Activated naive CD8-positive, alpha-beta T cell (primary cell): ENCODE data around the gene GAREM2.

Experiments used
- H3K27ac Mint-ChIP-seq: one replicate; pipeline ENCODE4 v1.8.0; 2021; ENCODE audit warnings: mixed read lengths
- H3K27me3 Mint-ChIP-seq: one replicate; pipeline ENCODE4 v1.8.0; 2021; ENCODE audit warnings: mixed read lengths
- H3K36me3 Mint-ChIP-seq: one replicate; pipeline ENCODE4 v1.8.0; 2021; ENCODE audit warnings: mixed read lengths
- H3K4me1 Mint-ChIP-seq: one replicate; pipeline ENCODE4 v1.8.0; 2021; ENCODE audit warnings: low read depth, mixed read lengths
- H3K4me3 Mint-ChIP-seq: one replicate; pipeline ENCODE4 v1.8.0; 2021; ENCODE audit warnings: mild to moderate bottlenecking, mixed read lengths
- H3K9me3 Mint-ChIP-seq: one replicate; pipeline ENCODE4 v1.8.0; 2021; ENCODE audit warnings: low read depth, mixed read lengths

The GAREM2 gene

DNA sequence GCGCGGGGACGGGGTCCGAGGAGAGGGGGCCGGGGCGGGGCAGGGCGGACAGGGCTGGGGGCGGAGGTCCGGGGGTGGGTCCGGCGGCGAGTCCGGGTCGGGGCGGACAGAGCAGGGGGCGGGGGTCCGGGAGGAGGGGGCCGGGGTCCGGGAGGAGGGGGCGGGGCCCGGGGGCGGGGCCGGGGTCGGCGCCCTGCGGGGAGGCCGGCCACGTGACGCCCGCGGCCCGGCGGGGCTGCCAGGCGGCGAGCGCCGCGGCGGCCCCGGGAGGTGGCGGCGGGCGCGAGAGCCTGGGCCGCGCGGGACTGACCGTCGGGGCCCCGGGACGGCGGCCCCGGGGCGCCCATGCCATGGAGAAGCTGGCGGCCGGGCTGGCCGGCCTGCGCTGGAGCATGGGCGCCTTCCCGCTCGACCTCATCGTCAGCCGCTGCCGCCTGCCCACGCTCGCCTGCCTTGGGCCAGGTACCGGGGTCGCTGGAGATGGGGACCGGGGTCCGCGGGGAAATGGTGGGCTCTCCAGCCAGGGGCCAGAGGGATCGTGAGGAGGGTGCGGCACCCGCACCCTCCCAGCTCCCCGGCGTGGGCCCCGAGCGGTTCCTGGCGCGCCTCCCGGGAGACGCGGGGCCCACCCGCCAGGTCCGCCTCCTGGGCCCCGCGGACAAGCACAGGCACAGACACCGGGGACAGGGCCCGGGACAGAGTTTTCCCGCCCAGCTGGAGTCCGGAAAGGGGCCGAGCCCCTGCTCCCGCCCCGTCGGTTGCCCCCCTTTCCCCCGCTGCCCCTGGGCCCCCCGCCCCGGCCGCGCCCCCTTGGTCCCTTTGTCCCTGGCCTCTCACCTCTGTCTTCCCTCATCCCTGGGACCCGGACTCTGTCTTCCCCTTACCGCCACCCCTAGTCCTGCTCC lies at the start of gene GAREM2:
Gene GAREM2 (plus strand): TSS at position 218 of the 905 bp plus-strand sequence. CDS start 133 bp downstream, at position 351.
- H3K9me3 Mint-ChIP-seq = no peaks in the 10 kb centered on the region
- H3K27ac Mint-ChIP-seq = no peak within 1 kb of the TSS
- peaks cover 14% of the 10 kb centered on the region for H3K4me1 Mint-ChIP-seq
- peaks cover 22% of the 10 kb centered on the region for H3K27me3 Mint-ChIP-seq
- peaks cover 5% of the 10 kb centered on the region for H3K36me3 Mint-ChIP-seq
- H3K4me3 Mint-ChIP-seq = peak within 1 kb of the TSS; percentile 84

DNA sequence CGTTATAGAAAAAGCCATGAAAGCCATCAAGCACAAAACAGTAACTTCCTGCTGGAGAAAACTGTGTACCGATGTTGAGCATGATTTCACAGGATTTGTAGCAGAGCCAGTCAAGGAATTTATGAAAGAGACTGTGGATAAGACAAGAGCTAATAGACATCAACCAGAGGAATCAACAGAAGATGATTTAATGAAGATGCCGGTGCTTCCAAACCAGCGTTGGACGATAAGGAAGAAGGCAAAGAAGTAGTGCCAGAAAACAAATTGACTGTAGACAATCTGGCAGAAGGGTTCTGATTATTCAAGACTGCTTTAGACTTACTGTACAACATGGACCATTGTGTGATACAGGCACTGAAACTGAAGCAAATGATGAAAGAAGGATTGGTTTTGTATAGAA lies 49.5 kb upstream of the GAREM2 start:
- H3K27ac Mint-ChIP-seq = no peak overlapping the region
- H3K27me3 Mint-ChIP-seq = no peaks in the 10 kb centered on the region
- no peaks in the 10 kb centered on the region for H3K9me3 Mint-ChIP-seq
- H3K36me3 Mint-ChIP-seq = no peaks in the 10 kb centered on the region
- H3K4me3 Mint-ChIP-seq = no peak overlapping the region
- H3K4me1 Mint-ChIP-seq = peaks cover 12% of the 10 kb centered on the region

- Mint-ChIP-seq H3K27me3 (no peaks in the 10 kb centered on the region), H3K4me3 (no peak overlapping the region), H3K9me3 (no peaks in the 10 kb centered on the region), H3K4me1 (peaks cover 17% of the 10 kb centered on the region), H3K27ac (no peak overlapping the region), H3K36me3 (peaks cover 2% of the 10 kb centered on the region)
Measured at GRCh38 chr2:26126074-26126473, 46.8 kb upstream of the GAREM2 start.

GRCh38 chr2:26128176-26128575 lies 44.7 kb upstream of the GAREM2 start:
- no peak overlapping the region for H3K27ac Mint-ChIP-seq
- peaks cover 2% of the 10 kb centered on the region for H3K36me3 Mint-ChIP-seq
- no peak overlapping the region for H3K4me3 Mint-ChIP-seq
- peaks cover 16% of the 10 kb centered on the region for H3K4me1 Mint-ChIP-seq
- no peaks in the 10 kb centered on the region for H3K9me3 Mint-ChIP-seq
- no peaks in the 10 kb centered on the region for H3K27me3 Mint-ChIP-seq

DNA sequence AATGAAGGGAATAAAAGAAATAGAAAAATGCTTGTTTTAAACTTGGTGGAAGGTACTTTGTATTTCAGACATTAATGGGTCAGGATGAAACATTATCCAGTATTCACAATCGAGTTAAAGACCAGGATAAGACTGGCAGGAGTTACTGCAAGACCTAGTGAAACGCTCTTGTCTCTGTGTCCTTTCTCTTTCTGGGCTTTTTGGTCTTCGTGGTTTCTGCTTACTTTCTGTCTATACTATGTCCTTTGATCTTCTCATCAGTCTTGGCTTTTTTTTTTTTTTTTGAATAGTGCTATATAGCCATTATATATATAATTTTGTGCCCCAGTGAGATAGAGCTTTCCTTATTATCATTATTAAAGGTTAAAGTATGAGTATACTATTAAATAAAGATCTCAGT lies 42.1 kb upstream of the GAREM2 start:
- H3K9me3 Mint-ChIP-seq = no peaks in the 10 kb centered on the region
- H3K4me3 Mint-ChIP-seq = no peak overlapping the region
- H3K4me1 Mint-ChIP-seq = peaks cover 11% of the 10 kb centered on the region
- no peaks in the 10 kb centered on the region for H3K27me3 Mint-ChIP-seq
- H3K36me3 Mint-ChIP-seq = peaks cover 6% of the 10 kb centered on the region
- no peak overlapping the region for H3K27ac Mint-ChIP-seq

DNA sequence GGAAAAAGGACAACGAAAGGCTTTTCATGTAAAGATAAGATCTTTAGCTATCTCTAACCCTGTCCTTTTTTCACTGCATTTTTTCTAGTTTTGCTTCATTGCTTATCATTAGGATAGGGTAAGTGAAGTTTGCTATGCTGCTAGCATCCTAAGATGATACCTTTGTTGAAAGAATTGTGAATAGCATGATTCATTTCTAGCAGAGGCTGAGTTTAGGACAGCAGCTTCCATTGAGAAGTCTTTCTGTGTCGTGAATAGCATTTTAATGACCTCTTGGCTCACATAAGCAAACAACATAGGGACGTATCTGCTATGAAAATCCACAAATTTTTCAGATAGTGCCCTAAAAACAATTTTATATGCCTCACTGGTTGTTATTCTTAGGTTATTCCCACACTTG lies 36.4 kb upstream of the GAREM2 start:
- Mint-ChIP-seq H3K4me3 (no peak overlapping the region), H3K36me3 (peaks cover 4% of the 10 kb centered on the region), H3K27me3 (no peaks in the 10 kb centered on the region), H3K27ac (no peak overlapping the region), H3K9me3 (no peaks in the 10 kb centered on the region), H3K4me1 (peaks cover 1% of the 10 kb centered on the region)

- H3K4me1 Mint-ChIP-seq = no peaks in the 10 kb centered on the region
- H3K9me3 Mint-ChIP-seq = no peaks in the 10 kb centered on the region
- H3K36me3 Mint-ChIP-seq = peaks cover 2% of the 10 kb centered on the region
- H3K27me3 Mint-ChIP-seq = no peaks in the 10 kb centered on the region
- no peak overlapping the region for H3K4me3 Mint-ChIP-seq
- no peak overlapping the region for H3K27ac Mint-ChIP-seq
Measured at GRCh38 chr2:26139269-26140183, 33.4 kb upstream of the GAREM2 start.

DNA sequence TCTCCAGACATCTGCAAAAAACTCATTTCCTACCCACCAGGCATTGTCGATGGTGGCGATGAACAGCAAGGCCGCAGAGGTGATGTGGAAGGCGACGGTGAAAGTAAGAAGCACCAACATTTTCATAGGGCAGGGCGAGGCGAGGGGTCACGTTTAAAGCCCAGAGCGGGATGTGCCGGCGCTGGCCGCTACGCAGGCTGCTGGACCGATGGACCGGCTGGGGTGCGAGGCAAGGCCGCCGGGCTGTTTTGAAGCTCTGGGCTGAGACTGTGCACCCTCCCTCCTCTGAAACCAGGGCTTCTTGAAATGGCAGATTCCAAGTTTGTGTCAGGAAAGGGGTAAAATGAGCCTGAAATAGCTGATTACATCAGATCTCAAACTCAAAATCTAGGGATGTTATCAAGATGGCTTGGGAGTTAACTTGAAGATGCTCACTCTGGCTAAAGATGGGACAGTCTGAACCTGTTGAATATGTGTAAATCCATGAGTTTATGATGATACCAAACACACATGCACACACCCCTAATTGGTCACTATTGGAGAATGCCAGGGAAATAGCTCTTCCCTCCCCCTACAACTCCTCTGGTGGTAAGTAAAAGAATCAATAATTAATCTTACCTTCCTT lies 31.6 kb upstream of the GAREM2 start:
- H3K27me3 Mint-ChIP-seq = no peaks in the 10 kb centered on the region
- H3K4me1 Mint-ChIP-seq = peaks cover 2% of the 10 kb centered on the region
- no peaks in the 10 kb centered on the region for H3K36me3 Mint-ChIP-seq
- no peak overlapping the region for H3K4me3 Mint-ChIP-seq
- H3K27ac Mint-ChIP-seq = peak overlapping the region; percentile 11
- H3K9me3 Mint-ChIP-seq = no peaks in the 10 kb centered on the region

DNA sequence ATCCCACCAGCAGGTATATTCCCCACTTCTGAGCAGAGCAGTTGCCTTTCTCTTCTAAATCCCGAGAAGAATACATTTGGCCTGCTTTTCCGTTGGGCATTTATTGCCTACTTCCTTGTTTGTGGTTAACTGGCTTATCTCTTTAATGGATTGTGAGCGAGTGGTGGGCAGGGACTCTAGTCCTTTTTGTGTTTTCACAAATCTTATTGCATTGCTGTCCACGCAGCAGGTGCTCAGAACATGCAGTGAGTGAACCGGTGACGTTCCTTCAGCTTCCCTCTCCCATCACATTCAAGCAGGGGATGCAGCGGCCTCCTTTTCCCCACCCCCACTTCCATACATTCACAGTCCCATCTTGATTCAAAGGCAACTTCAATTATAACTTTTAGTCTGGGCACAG lies 28.9 kb upstream of the GAREM2 start:
- no peak overlapping the region for H3K27ac Mint-ChIP-seq
- H3K36me3 Mint-ChIP-seq = no peaks in the 10 kb centered on the region
- H3K9me3 Mint-ChIP-seq = no peaks in the 10 kb centered on the region
- H3K27me3 Mint-ChIP-seq = peaks cover 2% of the 10 kb centered on the region
- H3K4me1 Mint-ChIP-seq = peaks cover 2% of the 10 kb centered on the region
- no peak overlapping the region for H3K4me3 Mint-ChIP-seq

DNA sequence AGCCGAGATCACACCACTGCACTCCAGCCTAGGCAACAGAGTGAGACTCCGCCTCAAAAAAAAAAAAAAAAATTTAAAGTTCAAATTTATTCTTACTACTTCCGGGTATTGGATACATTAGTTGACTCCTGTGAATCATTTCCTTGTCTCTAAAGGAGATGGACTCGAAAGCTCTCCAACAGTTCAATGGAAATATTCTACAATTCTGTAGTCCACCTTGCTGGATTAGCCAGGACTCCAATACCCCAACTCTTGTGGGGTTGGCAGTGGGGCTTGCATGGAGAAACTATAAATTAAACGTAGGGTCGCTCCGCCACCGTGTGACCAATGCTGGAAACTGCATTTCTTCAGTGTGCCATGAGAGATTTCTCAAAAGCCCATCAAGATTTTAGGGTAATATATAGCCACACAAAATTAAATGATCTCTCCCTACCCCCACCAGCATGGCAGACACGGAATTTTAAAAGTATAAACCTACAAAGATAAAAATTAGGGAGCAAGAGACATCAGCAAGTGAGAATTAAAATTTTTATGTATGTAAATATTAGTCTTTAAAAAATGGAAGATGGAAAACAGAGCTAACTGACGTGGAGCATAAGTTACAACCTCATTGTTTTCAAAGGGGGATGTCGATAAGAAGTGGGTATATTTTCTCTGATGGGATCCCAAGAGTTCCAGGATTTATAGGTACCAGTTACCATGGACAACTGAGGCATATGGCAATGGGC lies 27.8 kb upstream of the GAREM2 start:
- Mint-ChIP-seq H3K27ac (no peak overlapping the region), H3K4me1 (peaks cover 2% of the 10 kb centered on the region), H3K36me3 (no peaks in the 10 kb centered on the region), H3K27me3 (peaks cover 6% of the 10 kb centered on the region), H3K9me3 (no peaks in the 10 kb centered on the region), H3K4me3 (no peak overlapping the region)

- Mint-ChIP-seq H3K27me3 (peaks cover 17% of the 10 kb centered on the region), H3K4me3 (no peak overlapping the region), H3K36me3 (no peaks in the 10 kb centered on the region), H3K4me1 (peaks cover 2% of the 10 kb centered on the region), H3K9me3 (no peaks in the 10 kb centered on the region), H3K27ac (no peak overlapping the region)
Measured at GRCh38 chr2:26148501-26148900, 24.4 kb upstream of the GAREM2 start.

- Mint-ChIP-seq H3K4me1 (no peaks in the 10 kb centered on the region), H3K9me3 (no peaks in the 10 kb centered on the region), H3K27ac (no peak overlapping the region)
Measured at GRCh38 chr2:26150243-26150642, 22.6 kb upstream of the GAREM2 start.

DNA sequence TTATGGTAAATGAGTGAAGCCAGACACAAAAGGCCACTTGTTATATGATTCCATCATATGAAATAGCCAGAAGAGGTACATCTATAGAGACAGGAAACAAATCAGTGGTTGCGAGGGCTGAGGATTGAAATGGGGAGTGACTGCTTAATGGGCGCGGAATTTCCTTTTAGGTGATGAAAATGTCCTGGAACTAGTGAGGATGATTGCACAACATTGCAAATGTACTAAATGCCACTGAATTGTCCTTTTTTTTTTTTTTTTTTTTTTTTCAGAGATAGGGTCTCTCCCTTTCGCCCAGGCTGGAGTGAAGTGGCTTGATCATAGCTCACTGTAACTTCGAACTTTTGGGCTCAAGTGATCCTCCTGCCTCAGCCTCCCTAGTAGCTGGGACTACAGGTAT lies 15.3 kb upstream of the GAREM2 start:
- Mint-ChIP-seq H3K4me3 (no peak overlapping the region), H3K27me3 (peaks cover 7% of the 10 kb centered on the region), H3K36me3 (peaks cover 2% of the 10 kb centered on the region), H3K4me1 (no peaks in the 10 kb centered on the region), H3K27ac (no peak overlapping the region), H3K9me3 (no peaks in the 10 kb centered on the region)

More at GRCh38 chr2:26150243-26150642, 22.6 kb upstream of the GAREM2 start:
- Mint-ChIP-seq H3K4me3 (no peak overlapping the region), H3K27me3 (peaks cover 18% of the 10 kb centered on the region), H3K36me3 (no peaks in the 10 kb centered on the region)

GRCh38 chr2:26161926-26162325 lies 11.0 kb upstream of the GAREM2 start:
- no peak overlapping the region for H3K4me3 Mint-ChIP-seq
- H3K27ac Mint-ChIP-seq = no peak overlapping the region
- H3K9me3 Mint-ChIP-seq = no peaks in the 10 kb centered on the region
- H3K36me3 Mint-ChIP-seq = peaks cover 2% of the 10 kb centered on the region
- no peaks in the 10 kb centered on the region for H3K4me1 Mint-ChIP-seq
- H3K27me3 Mint-ChIP-seq = peaks cover 3% of the 10 kb centered on the region
